HG03095 (cell line): ENCODE results near the gene TUBB8B.
"Not testable (repeated sequence)": the region's sequence is repeated elsewhere in the genome, so short reads cannot be mapped to it uniquely, and the experiment has no call there.

Source experiments
- ATAC-seq: cut with Tn5 transposase; IDR thresholded peaks from one replicate; pipeline ENCODE4 v1.9.1; 2021; ENCODE audit warnings: moderate library complexity; ENCODE audit not compliant: unreplicated experiment

Gene TUBB8B

GRCh38 chr18:49176-49665 lies at the start of gene TUBB8B:
TSS of gene TUBB8B (minus strand) at chr18:49615. CDS start at chr18:49557, 58 bp downstream.
- not testable (repeated sequence) for ATAC-seq

- peak; percentile 99 for ATAC-seq
Measured at GRCh38 chr18:97252-97914, 48.0 kb upstream of the TUBB8B start.

- ATAC-seq: not testable (repeated sequence)
Measured at GRCh38 chr18:96767-97131, 47.3 kb upstream of the TUBB8B start.

- ATAC-seq: not testable (repeated sequence)
Measured at GRCh38 chr18:96101-96766, 46.8 kb upstream of the TUBB8B start.

GRCh38 chr18:95580-95979 lies 46.2 kb upstream of the TUBB8B start:
- not testable (repeated sequence) for ATAC-seq

- ATAC-seq: not testable (repeated sequence)
Measured at GRCh38 chr18:93897-94408, 44.5 kb upstream of the TUBB8B start.

- ATAC-seq: not testable (repeated sequence)
Measured at GRCh38 chr18:91561-91960, 42.1 kb upstream of the TUBB8B start.

GRCh38 chr18:90396-91193 lies 41.2 kb upstream of the TUBB8B start:
- not testable (repeated sequence) for ATAC-seq

- not testable (repeated sequence) for ATAC-seq
Measured at GRCh38 chr18:89124-89523, 39.7 kb upstream of the TUBB8B start.

GRCh38 chr18:84801-85200 lies 35.4 kb upstream of the TUBB8B start:
- ATAC-seq: not testable (repeated sequence)

GRCh38 chr18:82626-83209 lies 33.3 kb upstream of the TUBB8B start:
- ATAC-seq: not testable (repeated sequence)

- ATAC-seq: not testable (repeated sequence)
Measured at GRCh38 chr18:80881-81280, 31.5 kb upstream of the TUBB8B start.

- ATAC-seq: not testable (repeated sequence)
Measured at GRCh38 chr18:80202-80601, 30.8 kb upstream of the TUBB8B start.

GRCh38 chr18:75525-76160 lies 26.2 kb upstream of the TUBB8B start:
- not testable (repeated sequence) for ATAC-seq

GRCh38 chr18:73181-73777 lies 23.9 kb upstream of the TUBB8B start:
- ATAC-seq: not testable (repeated sequence)

GRCh38 chr18:67701-68100 lies 18.3 kb upstream of the TUBB8B start:
- not testable (repeated sequence) for ATAC-seq

- not testable (repeated sequence) for ATAC-seq
Measured at GRCh38 chr18:64279-64678, 14.9 kb upstream of the TUBB8B start.

- ATAC-seq: not testable (repeated sequence)
Measured at GRCh38 chr18:63656-64055, 14.2 kb upstream of the TUBB8B start.

- ATAC-seq: not testable (repeated sequence)
Measured at GRCh38 chr18:54388-54787, 5.0 kb upstream of the TUBB8B start.

- not testable (repeated sequence) for ATAC-seq
Measured at GRCh38 chr18:48696-49095, 719 bp downstream of the TUBB8B start.
